Natural killer cell treated with Interleukin-12 subunit alpha and Interleukin-12 subunit beta and Interleukin-15 and Interleukin-18, amount 100 ng/mL, for 72 hours (primary cell): ENCODE measurements around the gene XIRP2. TPM values are rescaled to one million over a fixed set of nuclear protein-coding genes. Genes with fewer than 3 reads are reported as not detected.

ENCODE experiments used
- ATAC-seq, 2 donors: fragments of 150-1000 bp; cut with Tn5 transposase in 1 of 2; sonication (Bioruptor Pico), chemical (Tn5 transposase) in 1 of 2; 2 replicates each; pipeline ENCODE4 v1.10.0; 2021
- DNase-seq: peaks from one replicate; pipeline ENCODE4 v3.0.0; 2022; ENCODE audit warnings: low spot score
- H3K27ac Mint-ChIP-seq, 2 donors: 1 replicate in 1 of 2; 2 replicates in 1 of 2; pipeline ENCODE4 v1.8.0; 2022; ENCODE audit warnings: mixed read lengths in 2 of 2, mild to moderate bottlenecking in 1 of 2, moderate library complexity in 1 of 2
- H3K27me3 Mint-ChIP-seq, 2 donors: 1 replicate in 1 of 2; 2 replicates in 1 of 2; pipeline ENCODE4 v1.8.0; 2022; ENCODE audit warnings: mixed read lengths in 2 of 2
- H3K36me3 Mint-ChIP-seq: one replicate; pipeline ENCODE4 v1.8.0; 2022; ENCODE audit warnings: mixed read lengths
- H3K4me1 Mint-ChIP-seq, 2 donors: 1 replicate in 1 of 2; 2 replicates in 1 of 2; pipeline ENCODE4 v1.8.0; 2022; ENCODE audit warnings: low read depth in 2 of 2, mixed read lengths in 2 of 2, mild to moderate bottlenecking in 1 of 2
- H3K4me3 Mint-ChIP-seq: one replicate; pipeline ENCODE4 v1.8.0; 2022; ENCODE audit warnings: mixed read lengths
- H3K9me3 Mint-ChIP-seq: 2 replicates; pipeline ENCODE4 v1.8.0; 2022; ENCODE audit warnings: mixed read lengths
- total RNA-seq, 2 donors: library from RNA; stranded (reverse); gene quantifications; one replicate each; pipeline ENCODE4 v1.2.3, GENCODE V29; 2022

The XIRP2 gene
- total RNA-seq, 2 donors from 2014 or later = not detected

GRCh38 chr2:167140767-167141166 is 252.5 kb downstream of the XIRP2 start:
- no peak for ATAC-seq
- no peak for DNase-seq
- Mint-ChIP-seq H3K4me3 (no peak overlapping the region), H3K27me3 (no peaks in the 10 kb centered on the region), H3K27ac (no peak overlapping the region), H3K36me3 (no peaks in the 10 kb centered on the region), H3K4me1 (no peaks in the 10 kb centered on the region), H3K9me3 (peaks cover 7% of the 10 kb centered on the region)

- DNase-seq (no peak), ATAC-seq (no peak)
- Mint-ChIP-seq H3K27ac (no peak overlapping the region), H3K36me3 (no peaks in the 10 kb centered on the region), H3K9me3 (peaks cover 7% of the 10 kb centered on the region), H3K4me1 (no peaks in the 10 kb centered on the region), H3K4me3 (no peak overlapping the region), H3K27me3 (no peaks in the 10 kb centered on the region)
These were observed 254.3 kb downstream of the XIRP2 start for GRCh38 chr2:167142554-167142953.

GRCh38 chr2:167144179-167144898 is 256.1 kb downstream of the XIRP2 start:
- H3K9me3 Mint-ChIP-seq = peaks cover 3% of the 10 kb centered on the region
- no peak overlapping the region for H3K4me3 Mint-ChIP-seq
- H3K27ac Mint-ChIP-seq = no peak overlapping the region
- H3K4me1 Mint-ChIP-seq = no peaks in the 10 kb centered on the region
- H3K27me3 Mint-ChIP-seq = no peaks in the 10 kb centered on the region
- ATAC-seq = no peak
- no peaks in the 10 kb centered on the region for H3K36me3 Mint-ChIP-seq
- no peak for DNase-seq

GRCh38 chr2:167147271-167147941 is 259.1 kb downstream of the XIRP2 start:
- Mint-ChIP-seq H3K27me3 (no peaks in the 10 kb centered on the region), H3K27ac (no peak overlapping the region)

GRCh38 chr2:167151894-167152293 is 263.6 kb downstream of the XIRP2 start:
- no peak overlapping the region for H3K27ac Mint-ChIP-seq
- no peak for DNase-seq
- no peak for ATAC-seq
- H3K9me3 Mint-ChIP-seq = no peaks in the 10 kb centered on the region
- no peaks in the 10 kb centered on the region for H3K36me3 Mint-ChIP-seq
- H3K4me3 Mint-ChIP-seq = no peak overlapping the region
- H3K4me1 Mint-ChIP-seq = no peaks in the 10 kb centered on the region
- H3K27me3 Mint-ChIP-seq = no peaks in the 10 kb centered on the region

More at GRCh38 chr2:167147271-167147941, 259.1 kb downstream of the XIRP2 start:
- no peak for ATAC-seq
- no peak for DNase-seq
- Mint-ChIP-seq H3K36me3 (no peaks in the 10 kb centered on the region), H3K4me1 (no peaks in the 10 kb centered on the region), H3K4me3 (no peak overlapping the region), H3K9me3 (peaks cover 3% of the 10 kb centered on the region)

- DNase-seq (no peak), ATAC-seq (no peak)
- Mint-ChIP-seq H3K27me3 (no peaks in the 10 kb centered on the region), H3K36me3 (no peaks in the 10 kb centered on the region), H3K4me1 (no peaks in the 10 kb centered on the region), H3K4me3 (no peak overlapping the region), H3K27ac (no peak overlapping the region), H3K9me3 (peaks cover 13% of the 10 kb centered on the region)
These were observed 269.2 kb downstream of the XIRP2 start for GRCh38 chr2:167157523-167157922.

GRCh38 chr2:167177196-167177595 is 288.9 kb downstream of the XIRP2 start:
- Mint-ChIP-seq H3K27me3 (no peaks in the 10 kb centered on the region), H3K4me1 (no peaks in the 10 kb centered on the region), H3K9me3 (peaks cover 16% of the 10 kb centered on the region), H3K27ac (no peak overlapping the region), H3K4me3 (no peak overlapping the region), H3K36me3 (peaks cover 7% of the 10 kb centered on the region)
- DNase-seq (no peak), ATAC-seq (no peak)

GRCh38 chr2:167181134-167181533 is 292.9 kb downstream of the XIRP2 start:
- ATAC-seq = no peak
- peaks cover 4% of the 10 kb centered on the region for H3K9me3 Mint-ChIP-seq

GRCh38 chr2:167181688-167182087 is 293.4 kb downstream of the XIRP2 start:
- H3K27ac Mint-ChIP-seq = no peak overlapping the region

More at GRCh38 chr2:167181134-167181533, 292.9 kb downstream of the XIRP2 start:
- no peak overlapping the region for H3K27ac Mint-ChIP-seq
- H3K4me1 Mint-ChIP-seq = no peaks in the 10 kb centered on the region
- DNase-seq = no peak
- H3K36me3 Mint-ChIP-seq = peaks cover 7% of the 10 kb centered on the region
- no peak overlapping the region for H3K4me3 Mint-ChIP-seq
- no peaks in the 10 kb centered on the region for H3K27me3 Mint-ChIP-seq

GRCh38 chr2:167182403-167182802 is 294.1 kb downstream of the XIRP2 start:
- Mint-ChIP-seq H3K9me3 (no peaks in the 10 kb centered on the region), H3K36me3 (peaks cover 7% of the 10 kb centered on the region), H3K27ac (no peak overlapping the region)

More at GRCh38 chr2:167181688-167182087, 293.4 kb downstream of the XIRP2 start:
- Mint-ChIP-seq H3K4me1 (no peaks in the 10 kb centered on the region), H3K36me3 (peaks cover 7% of the 10 kb centered on the region), H3K9me3 (no peaks in the 10 kb centered on the region), H3K4me3 (no peak overlapping the region), H3K27me3 (no peaks in the 10 kb centered on the region)
- DNase-seq (no peak), ATAC-seq (no peak)

GRCh38 chr2:167183931-167184330 is 295.7 kb downstream of the XIRP2 start:
- DNase-seq (no peak), ATAC-seq (no peak)
- H3K27ac Mint-ChIP-seq = no peak overlapping the region
- peaks cover 7% of the 10 kb centered on the region for H3K36me3 Mint-ChIP-seq
- H3K4me1 Mint-ChIP-seq = no peaks in the 10 kb centered on the region
- no peak overlapping the region for H3K4me3 Mint-ChIP-seq
- H3K9me3 Mint-ChIP-seq = no peaks in the 10 kb centered on the region
- no peaks in the 10 kb centered on the region for H3K27me3 Mint-ChIP-seq

More at GRCh38 chr2:167182403-167182802, 294.1 kb downstream of the XIRP2 start:
- no peak for ATAC-seq
- no peak for DNase-seq
- no peaks in the 10 kb centered on the region for H3K27me3 Mint-ChIP-seq
- no peaks in the 10 kb centered on the region for H3K4me1 Mint-ChIP-seq
- no peak overlapping the region for H3K4me3 Mint-ChIP-seq

GRCh38 chr2:167186465-167186864 is 298.2 kb downstream of the XIRP2 start:
- Mint-ChIP-seq H3K4me1 (no peaks in the 10 kb centered on the region), H3K36me3 (no peaks in the 10 kb centered on the region), H3K27me3 (no peaks in the 10 kb centered on the region), H3K27ac (no peak overlapping the region), H3K9me3 (no peaks in the 10 kb centered on the region), H3K4me3 (no peak overlapping the region)
- DNase-seq (no peak), ATAC-seq (no peak)

- H3K27ac Mint-ChIP-seq = no peak overlapping the region
- no peaks in the 10 kb centered on the region for H3K27me3 Mint-ChIP-seq
- H3K4me3 Mint-ChIP-seq = no peak overlapping the region
- no peaks in the 10 kb centered on the region for H3K9me3 Mint-ChIP-seq
- ATAC-seq = no peak
- no peaks in the 10 kb centered on the region for H3K4me1 Mint-ChIP-seq
- H3K36me3 Mint-ChIP-seq = no peaks in the 10 kb centered on the region
- DNase-seq = no peak
These were observed 298.9 kb downstream of the XIRP2 start for GRCh38 chr2:167187049-167187727.
